Medulla oblongata (tissue), 1 donor: ENCODE results near the gene PDCD4.

Experiments used
- DNase-seq: peaks from one replicate; pipeline ENCODE4 v3.0.0-alpha.2; 2015; ENCODE audit errors: extremely low spot score

Gene PDCD4

DNA sequence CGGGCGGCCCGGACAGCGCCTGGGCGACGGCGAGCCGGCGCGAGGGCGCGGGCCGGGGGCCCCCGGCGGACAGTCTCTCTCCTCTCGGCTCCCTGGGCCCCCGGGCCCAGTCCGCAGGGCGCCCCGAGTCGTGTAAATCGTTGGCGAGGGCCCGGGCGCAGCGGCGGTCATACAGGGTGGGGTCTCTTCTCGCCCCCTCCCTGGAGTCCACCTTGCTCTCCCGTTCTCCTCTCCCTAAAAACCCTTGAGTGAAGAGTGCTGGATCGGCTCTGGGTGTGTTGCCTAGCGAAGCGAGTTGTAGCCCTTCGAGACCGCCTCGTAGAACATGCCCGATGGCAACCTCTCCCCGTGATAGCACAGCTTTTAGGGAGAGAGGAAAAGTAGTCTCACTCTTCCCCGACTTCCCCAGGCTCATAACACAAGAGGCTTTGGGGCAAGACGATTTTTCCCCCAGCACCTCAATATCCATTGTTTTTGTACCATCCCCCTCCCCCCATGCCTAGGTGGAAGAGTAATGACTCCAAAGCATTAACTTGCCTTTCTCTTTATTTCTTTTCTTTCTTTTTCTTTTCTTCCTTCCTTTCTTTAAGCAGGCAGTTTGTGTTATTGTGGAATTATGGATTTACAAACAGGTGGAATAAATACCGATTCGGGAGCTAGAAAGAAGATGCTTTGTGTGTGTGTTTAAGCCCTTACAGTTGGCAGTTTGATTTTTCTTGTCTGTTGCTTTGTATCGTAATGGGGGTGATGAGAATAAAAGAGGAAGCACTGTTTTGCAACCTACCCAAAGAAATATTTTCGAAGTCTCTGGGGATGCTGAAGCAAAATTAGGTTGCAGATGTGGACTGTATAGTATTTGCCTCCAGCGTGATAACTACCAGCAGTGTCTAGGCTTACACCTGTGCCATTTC is 48.5 kb downstream of the PDCD4 start:
- peak; percentile 69 for DNase-seq

GRCh38 chr10:110923856-110924493 is 52.2 kb downstream of the PDCD4 start:
- no peak for DNase-seq

GRCh38 chr10:110927461-110927860 is 55.7 kb downstream of the PDCD4 start:
- DNase-seq, result no peak

DNA sequence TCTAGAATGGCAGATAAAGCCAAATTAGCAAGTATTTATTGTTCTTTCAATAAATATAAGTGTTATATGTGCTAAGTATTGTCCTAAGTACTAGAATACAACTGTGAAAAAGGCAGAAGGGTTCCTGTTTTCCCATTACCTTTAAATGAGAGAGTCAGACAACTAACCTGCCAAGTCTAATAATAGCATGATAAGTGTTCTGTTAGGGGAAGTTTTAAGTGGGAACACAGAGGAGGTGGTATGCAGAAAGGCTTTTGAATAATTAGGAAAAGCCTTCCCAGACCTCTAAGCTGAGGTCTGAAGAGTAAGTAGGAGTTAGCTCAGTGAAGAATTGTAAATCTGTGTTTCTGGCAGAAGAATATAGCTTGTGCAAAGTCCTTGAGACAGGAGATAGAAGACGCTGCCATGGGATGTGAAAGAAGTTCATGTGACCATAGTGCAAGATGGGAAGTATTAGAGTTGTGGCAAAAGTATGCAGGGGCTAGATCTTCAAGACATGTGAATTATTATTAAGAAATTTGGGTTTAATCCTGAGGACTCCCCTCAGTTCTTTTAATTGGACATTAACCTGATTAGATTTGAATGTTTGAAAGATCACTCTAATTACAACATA is 60.1 kb downstream of the PDCD4 start:
- DNase-seq, result no peak

- DNase-seq, result no peak
These were observed 60.9 kb downstream of the PDCD4 start for GRCh38 chr10:110932505-110933180.

DNA sequence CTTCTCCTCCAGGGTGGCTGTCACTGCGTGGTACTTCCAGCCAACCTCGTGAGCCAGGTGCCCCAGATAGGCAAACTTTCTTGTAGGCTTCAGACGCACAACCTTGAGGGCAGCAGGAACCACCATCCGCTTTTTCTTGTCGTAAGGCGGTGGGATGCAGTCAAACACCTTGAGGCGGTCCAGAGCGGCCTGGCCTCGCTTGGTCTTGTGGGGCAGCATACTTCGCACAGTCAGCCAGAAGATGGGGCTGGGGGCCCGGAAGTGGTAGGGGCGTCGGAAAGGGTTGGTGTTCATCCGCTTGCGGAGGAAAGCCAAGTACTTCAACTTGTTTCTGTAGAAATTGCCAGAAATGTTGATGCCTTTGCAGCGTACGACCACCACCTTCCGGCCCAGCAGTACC is 65.0 kb downstream of the PDCD4 start:
- DNase-seq, result no peak

GRCh38 chr10:110939419-110939818 is 67.7 kb downstream of the PDCD4 start:
- no peak for DNase-seq

GRCh38 chr10:110944792-110945396 is 73.2 kb downstream of the PDCD4 start:
- no peak for DNase-seq

- DNase-seq, result no peak
These were observed 74.8 kb downstream of the PDCD4 start for GRCh38 chr10:110946496-110946895.

- DNase-seq, result no peak
These were observed 75.4 kb downstream of the PDCD4 start for GRCh38 chr10:110947061-110947595.
